WTC11 (cell line): Measurements from ENCODE around the gene COL19A1. TPM values are rescaled to one million over a fixed set of nuclear protein-coding genes. Genes with fewer than 3 reads are reported as not detected.

Source experiments
- ATAC-seq: fragments of 200-7000 bp; cut with Tn5 transposase; 2 replicates; pipeline ENCODE4 v1.10.0; 2021; ENCODE audit warnings: mild to moderate bottlenecking, moderate library complexity
- CTCF ChIA-PET: fragments of 300-600 bp; sonication (Branson Sonifier 250); formaldehyde crosslinking; loops from one replicate; lab custom pipeline; 2021; ENCODE audit warnings: antibody characterized with exemption; lab: Charles Lee
- POLR2A ChIA-PET: fragments of 350-600 bp; sonication (Branson Sonifier 250); formaldehyde crosslinking; loops from one replicate; lab custom pipeline; 2021; ENCODE audit warnings: antibody characterized with exemption; lab: Charles Lee
- DNase-seq: peaks from one replicate; pipeline ENCODE4 v3.0.0; 2021; ENCODE audit warnings: low spot score
- H3K27ac Mint-ChIP-seq: 2 replicates; pipeline ENCODE4 v1.8.0; 2021; ENCODE audit warnings: mixed read lengths
- H3K27me3 Mint-ChIP-seq: 2 replicates; pipeline ENCODE4 v1.8.0; 2021; ENCODE audit warnings: low read depth, mild to moderate bottlenecking, moderate library complexity, mixed read lengths
- H3K36me3 Mint-ChIP-seq: 2 replicates; pipeline ENCODE4 v1.8.0; 2021; ENCODE audit warnings: mixed read lengths
- H3K4me1 Mint-ChIP-seq: 2 replicates; pipeline ENCODE4 v1.8.0; 2022; ENCODE audit warnings: mixed read lengths
- H3K4me3 Mint-ChIP-seq: 2 replicates; pipeline ENCODE4 v1.8.0; 2021; ENCODE audit warnings: mild to moderate bottlenecking, moderate library complexity, mixed read lengths
- H3K9me3 Mint-ChIP-seq: 2 replicates; pipeline ENCODE4 v1.8.0; 2021; ENCODE audit warnings: mixed read lengths
- ATF2 ChIP-seq: sonication (generic); formaldehyde crosslinking; IDR thresholded peaks from 2 replicates; pipeline ENCODE4 v1.8.1; 2022; ENCODE audit warnings: low read depth, missing genetic modification reagents, borderline replicate concordance
- ATF3 ChIP-seq: sonication (generic); formaldehyde crosslinking; conservative IDR thresholded peaks from 2 replicates; pipeline ENCODE4 v1.8.1; 2022; ENCODE audit warnings: mild to moderate bottlenecking, missing genetic modification reagents
- ELF4 ChIP-seq: sonication (generic); formaldehyde crosslinking; IDR thresholded peaks from 2 replicates; pipeline ENCODE4 v1.8.1; 2022; ENCODE audit warnings: low read depth, mild to moderate bottlenecking, moderate library complexity, missing genetic modification reagents
- FOXJ3 ChIP-seq: sonication (generic); formaldehyde crosslinking; IDR thresholded peaks from 2 replicates; pipeline ENCODE4 v1.9.0; 2021; ENCODE audit warnings: missing genetic modification reagents, mild to moderate bottlenecking, borderline replicate concordance
- FOXK1 ChIP-seq: sonication (generic); formaldehyde crosslinking; IDR thresholded peaks from 2 replicates; pipeline ENCODE4 v1.8.0; 2022; ENCODE audit warnings: mild to moderate bottlenecking, moderate library complexity, missing genetic modification reagents
- HMGA2 ChIP-seq: fragments of 250-450 bp; sonication (Bioruptor Pico); IDR thresholded peaks from 2 replicates; pipeline ENCODE4 v1.4.0; 2021; ENCODE audit warnings: mild to moderate bottlenecking, moderate library complexity
- JUN ChIP-seq: sonication (generic); formaldehyde crosslinking; IDR thresholded peaks from 2 replicates; pipeline ENCODE4 v1.8.0; 2023; ENCODE audit warnings: mild to moderate bottlenecking, missing genetic modification reagents
- MXD4 ChIP-seq: fragments of 250-450 bp; sonication (Bioruptor Pico); IDR thresholded peaks from 2 replicates; pipeline ENCODE4 v1.8.0; 2021; ENCODE audit warnings: mild to moderate bottlenecking, moderate library complexity, borderline replicate concordance
- PREB ChIP-seq: sonication (generic); formaldehyde crosslinking; IDR thresholded peaks from 2 replicates; pipeline ENCODE4 v1.8.1; 2022; ENCODE audit warnings: mild to moderate bottlenecking, missing genetic modification reagents, moderate library complexity, borderline replicate concordance
- RELA ChIP-seq: sonication (generic); formaldehyde crosslinking; IDR thresholded peaks from 2 replicates; pipeline ENCODE4 v1.8.1; 2022; ENCODE audit warnings: missing genetic modification reagents, mild to moderate bottlenecking, borderline replicate concordance
- SMAD3 ChIP-seq: sonication (generic); formaldehyde crosslinking; IDR thresholded peaks from 2 replicates; pipeline ENCODE4 v1.8.0; 2022; ENCODE audit warnings: missing genetic modification reagents, mild to moderate bottlenecking, borderline replicate concordance
- SP1 ChIP-seq: sonication (generic); formaldehyde crosslinking; conservative IDR thresholded peaks from 2 replicates; pipeline ENCODE4 v1.8.1; 2022; ENCODE audit warnings: missing genetic modification reagents
- USF1 ChIP-seq: sonication (generic); formaldehyde crosslinking; IDR thresholded peaks from 2 replicates; pipeline ENCODE4 v1.8.0; 2022; ENCODE audit warnings: mild to moderate bottlenecking, missing genetic modification reagents
- USF2 ChIP-seq: sonication (generic); formaldehyde crosslinking; IDR thresholded peaks from 2 replicates; pipeline ENCODE4 v1.8.1; 2023; ENCODE audit warnings: mild to moderate bottlenecking, missing genetic modification reagents, moderate library complexity
- ZBTB21 ChIP-seq: sonication (generic); formaldehyde crosslinking; IDR thresholded peaks from 2 replicates; pipeline ENCODE4 v1.8.1; 2023; ENCODE audit warnings: mild to moderate bottlenecking, missing genetic modification reagents, borderline replicate concordance
- ZBTB43 ChIP-seq: sonication (generic); formaldehyde crosslinking; IDR thresholded peaks from 2 replicates; pipeline ENCODE4 v1.8.1; 2023; ENCODE audit warnings: mild to moderate bottlenecking, missing genetic modification reagents
- ZNF121 ChIP-seq: sonication (generic); formaldehyde crosslinking; IDR thresholded peaks from 2 replicates; pipeline ENCODE4 v1.8.0; 2023; ENCODE audit warnings: missing genetic modification reagents
- ZNF232 ChIP-seq: sonication (generic); formaldehyde crosslinking; IDR thresholded peaks from 2 replicates; pipeline ENCODE4 v1.8.0; 2022; ENCODE audit warnings: mild to moderate bottlenecking, missing genetic modification reagents
- ZNF317 ChIP-seq: sonication (generic); formaldehyde crosslinking; IDR thresholded peaks from 2 replicates; pipeline ENCODE4 v1.8.1; 2023; ENCODE audit warnings: low read depth, mild to moderate bottlenecking, moderate library complexity, missing genetic modification reagents, borderline replicate concordance
- ZNF396 ChIP-seq: fragments of 250-450 bp; sonication (Bioruptor Pico); IDR thresholded peaks from 2 replicates; pipeline ENCODE4 v1.8.0; 2021; ENCODE audit warnings: mild to moderate bottlenecking, moderate library complexity, borderline replicate concordance
- ZNF416 ChIP-seq: fragments of 250-450 bp; sonication (Bioruptor Pico); IDR thresholded peaks from 2 replicates; pipeline ENCODE4 v1.9.0; 2021; ENCODE audit warnings: mild to moderate bottlenecking, inconsistent platforms
- ZNF512 ChIP-seq: sonication (generic); formaldehyde crosslinking; IDR thresholded peaks from 2 replicates; pipeline ENCODE4 v1.8.1; 2022; ENCODE audit warnings: missing genetic modification reagents, borderline replicate concordance
- ZSCAN18 ChIP-seq: fragments of 250-450 bp; sonication (Bioruptor Pico); IDR thresholded peaks from 2 replicates; pipeline ENCODE4 v2.1.2; 2022; ENCODE audit warnings: mild to moderate bottlenecking, moderate library complexity
- total RNA-seq: library from RNA; stranded (reverse); gene quantifications from 3 replicates; pipeline ENCODE4 v1.2.3, GENCODE V29; 2021

COL19A1 gene
- total RNA-seq, 1 experiment from 2014 or later = not detected

- no peak for TF ChIP-seq ATF2 (CRISPR knock-in tag)
Observed at GRCh38 chr6:70134542-70134941, 268.2 kb downstream of the COL19A1 start (continued).

GRCh38 chr6:70135219-70136160, 269.1 kb downstream of the COL19A1 start:
- ChIA-PET CTCF (interaction anchor here (1.7 kb wide), 1 partner anchor 27 kb away, joined by 5 read pairs; no protein-coding TSS in a partner anchor), POLR2A (no interaction called here)
- no peak overlapping the region for H3K4me3 Mint-ChIP-seq
- TF ChIP-seq ZNF416 (CRISPR knock-in tag) (no peak), MXD4 (no peak), ZBTB21 (CRISPR knock-in tag) (no peak), HMGA2 (CRISPR knock-in tag) (no peak), ZNF232 (CRISPR knock-in tag) (no peak), FOXJ3 (CRISPR knock-in tag) (no peak), ZNF512 (CRISPR knock-in tag) (no peak), USF1 (CRISPR knock-in tag) (no peak), RELA (CRISPR knock-in tag) (no peak), SP1 (no peak), USF2 (no peak), ZSCAN18 (CRISPR knock-in tag) (no peak), ZNF317 (CRISPR knock-in tag) (no peak), ELF4 (no peak), SMAD3 (CRISPR knock-in tag) (no peak), ZNF121 (CRISPR knock-in tag) (no peak)
- H3K4me1 Mint-ChIP-seq = peaks cover 52% of the 10 kb centered on the region
- no peak overlapping the region for H3K27ac Mint-ChIP-seq
- peak; percentile 77 for ATAC-seq
- DNase-seq = no peak
- no peaks in the 10 kb centered on the region for H3K9me3 Mint-ChIP-seq
- no peaks in the 10 kb centered on the region for H3K36me3 Mint-ChIP-seq
- H3K27me3 Mint-ChIP-seq = no peaks in the 10 kb centered on the region

- Mint-ChIP-seq H3K4me3 (no peak overlapping the region), H3K9me3 (no peaks in the 10 kb centered on the region), H3K27me3 (no peaks in the 10 kb centered on the region), H3K4me1 (peaks cover 54% of the 10 kb centered on the region), H3K36me3 (no peaks in the 10 kb centered on the region), H3K27ac (no peak overlapping the region)
- POLR2A ChIA-PET = no interaction called here
- ATAC-seq = no peak
- CTCF ChIA-PET = no interaction called here
- no peak for DNase-seq
- TF ChIP-seq ZBTB21 (CRISPR knock-in tag) (no peak), ZNF396 (CRISPR knock-in tag) (no peak), PREB (no peak), FOXK1 (no peak), HMGA2 (CRISPR knock-in tag) (no peak), JUN (CRISPR knock-in tag) (no peak), ZBTB43 (CRISPR knock-in tag) (no peak), ATF3 (CRISPR knock-in tag) (no peak)
Observed at GRCh38 chr6:70136996-70137395, 270.6 kb downstream of the COL19A1 start.
